GM11168 (cell line): Measurements from ENCODE around the gene LUZP2.
"Not testable (repeated sequence)": the region's sequence is repeated elsewhere in the genome, so short reads cannot be mapped to it uniquely, and the experiment has no call there.

Experiments
- in situ Hi-C: fragments of 300-500 bp; cut with MboI; formaldehyde crosslinking; loops from one replicate; pipeline ENCODE4 v1.12.0; 2022; ENCODE audit warnings: low sequenced_read_pairs; ENCODE audit not compliant: unreplicated experiment

The LUZP2 gene

GRCh38 chr11:24999929-25000328 is 503.1 kb downstream of the LUZP2 start:
- in situ Hi-C loops: not testable (repeated sequence)

GRCh38 chr11:25037431-25037830 is 540.6 kb downstream of the LUZP2 start:
- in situ Hi-C loops: no loop called here

DNA sequence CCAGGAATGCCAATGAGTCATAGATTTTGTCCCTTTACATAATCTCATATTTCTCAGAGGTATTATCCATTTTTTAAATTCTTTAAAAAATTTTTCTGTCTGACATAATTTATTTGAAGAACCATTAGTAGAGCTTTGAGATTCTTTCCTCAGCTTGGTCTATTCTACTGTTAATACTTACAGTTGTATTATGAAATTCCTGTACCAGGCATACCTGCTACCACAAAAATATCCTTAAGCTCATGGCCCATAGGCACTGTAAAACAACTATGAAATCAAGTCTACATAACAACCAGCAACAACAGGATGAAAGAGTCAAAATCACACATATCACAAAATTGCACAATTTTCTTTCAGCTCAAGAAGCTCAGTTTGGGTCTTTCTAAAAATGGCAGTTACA is 541.3 kb downstream of the LUZP2 start:
- in situ Hi-C loops: no loop called here

- in situ Hi-C loops: no loop called here
These were observed 542.3 kb downstream of the LUZP2 start for GRCh38 chr11:25039165-25039564.

DNA sequence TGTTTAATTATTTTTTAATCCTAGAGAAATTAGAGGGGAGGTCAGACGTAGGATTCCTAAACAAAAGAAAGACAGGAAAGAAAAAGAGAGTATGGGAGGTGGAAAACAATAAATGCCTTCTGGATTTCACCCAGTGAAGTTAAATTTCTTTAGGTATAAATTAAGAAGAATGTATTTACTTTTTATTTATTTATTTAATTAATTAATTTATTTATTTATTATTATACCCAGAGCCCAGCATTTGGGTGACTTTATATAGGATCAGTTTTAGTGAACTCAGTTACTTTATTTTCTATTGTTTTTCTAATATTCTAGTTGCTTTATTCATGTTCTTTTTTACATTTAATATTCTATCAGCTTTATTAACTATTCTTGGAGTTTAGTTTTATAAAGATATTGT is 551.8 kb downstream of the LUZP2 start:
- in situ Hi-C loops: no loop called here

DNA sequence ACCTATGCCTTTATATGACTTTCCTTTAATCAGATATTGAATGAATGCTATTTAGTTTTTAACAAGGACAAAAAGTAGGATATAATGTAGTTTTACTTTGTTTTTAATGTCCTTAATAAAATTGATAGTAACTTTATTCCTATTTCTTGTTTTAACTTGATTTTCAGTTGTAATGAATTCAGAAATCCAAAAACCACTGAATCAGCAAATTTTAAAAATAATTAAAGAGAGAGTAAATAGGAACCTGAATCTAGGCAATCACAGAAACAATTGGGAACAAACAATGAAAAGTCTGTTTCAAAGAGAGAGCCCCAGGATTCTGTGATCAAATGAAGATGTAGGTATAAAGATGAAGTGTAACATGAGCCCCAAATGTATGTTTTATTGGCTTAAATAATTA is 556.0 kb downstream of the LUZP2 start:
- in situ Hi-C loops: no loop called here

GRCh38 chr11:25057861-25058260 is 561.0 kb downstream of the LUZP2 start:
- in situ Hi-C loops: no loop called here

DNA sequence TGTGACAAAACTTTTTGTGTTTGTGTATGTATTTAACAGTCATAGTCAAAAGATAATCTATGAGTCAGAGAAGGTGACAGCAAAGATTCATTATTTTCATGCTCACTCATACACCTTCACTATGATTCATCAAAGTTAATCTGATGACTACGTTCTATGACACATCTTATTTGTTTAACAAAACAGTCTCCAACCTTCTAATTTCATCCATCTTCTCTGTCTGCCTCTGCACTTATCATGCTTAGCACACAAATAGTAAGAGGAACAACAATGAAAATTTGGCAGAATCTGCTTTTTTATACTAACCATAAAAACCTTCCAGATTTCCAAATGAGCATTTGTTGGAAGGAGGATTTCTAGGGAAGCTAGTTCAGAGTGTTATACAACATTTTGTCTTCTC is 568.9 kb downstream of the LUZP2 start:
- in situ Hi-C loops: no loop called here

- in situ Hi-C loops: no loop called here
These were observed 569.9 kb downstream of the LUZP2 start for GRCh38 chr11:25066706-25067105.

DNA sequence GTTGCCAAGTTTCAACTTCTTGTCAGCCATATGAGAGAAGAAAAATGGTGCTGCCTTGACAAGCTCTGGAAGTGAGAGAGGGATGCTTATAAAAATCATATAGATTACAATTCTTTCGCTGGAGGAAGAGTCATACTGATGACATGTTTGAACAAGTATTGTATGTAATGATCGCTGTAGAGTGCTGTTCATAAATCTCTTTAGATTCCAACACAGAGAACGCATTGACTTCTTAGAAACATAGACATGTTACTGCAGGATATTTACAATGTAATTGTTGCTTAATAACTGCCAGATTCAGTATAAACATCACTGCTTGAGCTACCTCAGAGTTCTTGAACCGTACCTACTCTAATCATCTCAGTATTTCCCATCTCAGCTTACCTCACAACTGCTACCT is 571.6 kb downstream of the LUZP2 start:
- in situ Hi-C loops: no loop called here

- in situ Hi-C loops: no loop called here
These were observed 597.4 kb downstream of the LUZP2 start for GRCh38 chr11:25094085-25094802.

GRCh38 chr11:25119416-25119815 is 622.6 kb downstream of the LUZP2 start:
- in situ Hi-C loops: no loop called here
